Stimulated activated memory B cell treated with anti-CD40 and anti-IgM and Interleukin-4, amounts not matched to agents 10 μg/mL and 1 μg/mL and 100 μg/mL, for 72 hours (primary cell): ENCODE data around the gene TGM2.

Experiments
- ATAC-seq: fragments of 150-1000 bp; cut with Tn5 transposase; 2 replicates; pipeline ENCODE4 v1.10.0; 2021
- H3K27ac Mint-ChIP-seq: one replicate; pipeline ENCODE4 v1.8.0; 2022; ENCODE audit warnings: mild to moderate bottlenecking, mixed read lengths
- H3K27me3 Mint-ChIP-seq: one replicate; pipeline ENCODE4 v1.8.0; 2022; ENCODE audit warnings: mixed read lengths
- H3K36me3 Mint-ChIP-seq: one replicate; pipeline ENCODE4 v1.8.0; 2022; ENCODE audit warnings: mixed read lengths
- H3K4me1 Mint-ChIP-seq: one replicate; pipeline ENCODE4 v1.8.0; 2022; ENCODE audit warnings: mixed read lengths
- H3K4me3 Mint-ChIP-seq: one replicate; pipeline ENCODE4 v1.8.0; 2022; ENCODE audit warnings: mild to moderate bottlenecking, moderate library complexity, mixed read lengths
- H3K9me3 Mint-ChIP-seq: one replicate; pipeline ENCODE4 v1.8.0; 2022; ENCODE audit warnings: mixed read lengths

The TGM2 gene

DNA sequence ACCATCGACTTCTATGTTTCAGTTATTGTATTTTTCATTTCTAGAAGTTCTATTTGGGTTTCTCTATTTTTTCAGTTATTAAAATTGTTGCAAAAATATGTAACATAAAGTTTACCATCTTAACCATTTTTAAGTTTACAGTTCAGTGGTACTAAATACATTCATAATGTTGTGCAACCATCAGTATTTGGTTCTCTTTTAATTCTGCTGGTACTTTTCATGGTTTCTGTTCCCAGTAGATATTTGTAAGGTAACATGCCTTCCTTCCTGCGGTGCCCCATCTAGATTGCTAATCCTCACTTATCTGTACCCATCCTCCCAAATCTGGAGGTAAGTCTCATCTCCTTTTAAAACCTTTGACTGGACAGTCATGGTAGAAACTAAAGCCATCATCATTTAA is 47.9 kb downstream of the TGM2 start:
- Mint-ChIP-seq H3K36me3 (no peaks in the 10 kb centered on the region), H3K27me3 (no peaks in the 10 kb centered on the region), H3K4me3 (no peak overlapping the region), H3K4me1 (peaks cover 25% of the 10 kb centered on the region), H3K9me3 (no peaks in the 10 kb centered on the region), H3K27ac (peak overlapping the region; percentile 17)
- ATAC-seq = no peak

- Mint-ChIP-seq H3K4me1 (peaks cover 31% of the 10 kb centered on the region), H3K9me3 (no peaks in the 10 kb centered on the region), H3K4me3 (no peak overlapping the region), H3K36me3 (no peaks in the 10 kb centered on the region), H3K27ac (peak overlapping the region; percentile 17), H3K27me3 (no peaks in the 10 kb centered on the region)
- no peak for ATAC-seq
Measured at GRCh38 chr20:38116409-38117165, 48.5 kb downstream of the TGM2 start.

DNA sequence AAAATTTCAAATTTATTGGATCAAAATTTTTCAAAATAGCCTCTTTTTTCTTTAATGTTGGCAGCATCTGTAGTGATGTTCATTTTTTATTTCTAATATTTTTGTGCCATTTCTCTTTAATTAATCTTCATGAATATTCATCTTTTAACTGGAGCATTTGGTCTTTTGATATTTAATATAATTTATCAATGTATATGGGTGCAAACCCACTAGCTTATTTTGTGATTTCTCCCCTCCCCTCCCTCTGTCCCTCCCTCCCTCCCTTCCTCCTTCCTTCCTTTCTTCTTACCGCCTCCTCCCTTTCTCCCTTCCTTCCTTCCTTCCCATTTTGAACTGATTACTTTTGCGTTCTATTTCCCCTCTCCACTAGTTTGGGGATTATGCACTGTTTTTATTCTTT is 49.2 kb downstream of the TGM2 start:
- H3K27me3 Mint-ChIP-seq = no peaks in the 10 kb centered on the region
- no peaks in the 10 kb centered on the region for H3K36me3 Mint-ChIP-seq
- peak overlapping the region; percentile 17 for H3K27ac Mint-ChIP-seq
- no peak overlapping the region for H3K4me3 Mint-ChIP-seq
- no peak for ATAC-seq
- H3K9me3 Mint-ChIP-seq = no peaks in the 10 kb centered on the region
- peaks cover 31% of the 10 kb centered on the region for H3K4me1 Mint-ChIP-seq

DNA sequence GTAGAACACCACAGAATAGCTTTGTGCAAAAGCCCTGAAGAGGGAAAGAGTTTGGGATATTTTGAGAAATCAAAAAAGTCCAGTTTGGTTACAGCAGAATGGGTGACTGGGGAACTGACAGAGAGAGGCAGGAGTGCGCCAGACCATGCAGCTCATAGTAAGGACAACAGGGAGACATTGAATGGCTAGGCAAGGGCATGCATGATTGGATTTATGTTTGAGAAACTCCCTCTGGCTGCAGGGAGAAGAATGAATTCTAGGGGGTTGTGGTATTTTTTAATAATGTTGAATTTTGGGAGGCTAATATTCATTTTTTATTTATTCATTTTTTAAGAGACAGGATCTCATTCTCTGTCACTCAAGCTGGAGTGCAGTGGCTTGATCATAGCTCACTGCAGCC is 49.9 kb downstream of the TGM2 start:
- Mint-ChIP-seq H3K27ac (no peak overlapping the region), H3K4me1 (peaks cover 31% of the 10 kb centered on the region), H3K9me3 (no peaks in the 10 kb centered on the region), H3K36me3 (no peaks in the 10 kb centered on the region), H3K27me3 (no peaks in the 10 kb centered on the region), H3K4me3 (no peak overlapping the region)
- no peak for ATAC-seq

- no peak overlapping the region for H3K27ac Mint-ChIP-seq
- no peak for ATAC-seq
- H3K9me3 Mint-ChIP-seq = no peaks in the 10 kb centered on the region
Measured at GRCh38 chr20:38114353-38114791, 50.7 kb downstream of the TGM2 start.

DNA sequence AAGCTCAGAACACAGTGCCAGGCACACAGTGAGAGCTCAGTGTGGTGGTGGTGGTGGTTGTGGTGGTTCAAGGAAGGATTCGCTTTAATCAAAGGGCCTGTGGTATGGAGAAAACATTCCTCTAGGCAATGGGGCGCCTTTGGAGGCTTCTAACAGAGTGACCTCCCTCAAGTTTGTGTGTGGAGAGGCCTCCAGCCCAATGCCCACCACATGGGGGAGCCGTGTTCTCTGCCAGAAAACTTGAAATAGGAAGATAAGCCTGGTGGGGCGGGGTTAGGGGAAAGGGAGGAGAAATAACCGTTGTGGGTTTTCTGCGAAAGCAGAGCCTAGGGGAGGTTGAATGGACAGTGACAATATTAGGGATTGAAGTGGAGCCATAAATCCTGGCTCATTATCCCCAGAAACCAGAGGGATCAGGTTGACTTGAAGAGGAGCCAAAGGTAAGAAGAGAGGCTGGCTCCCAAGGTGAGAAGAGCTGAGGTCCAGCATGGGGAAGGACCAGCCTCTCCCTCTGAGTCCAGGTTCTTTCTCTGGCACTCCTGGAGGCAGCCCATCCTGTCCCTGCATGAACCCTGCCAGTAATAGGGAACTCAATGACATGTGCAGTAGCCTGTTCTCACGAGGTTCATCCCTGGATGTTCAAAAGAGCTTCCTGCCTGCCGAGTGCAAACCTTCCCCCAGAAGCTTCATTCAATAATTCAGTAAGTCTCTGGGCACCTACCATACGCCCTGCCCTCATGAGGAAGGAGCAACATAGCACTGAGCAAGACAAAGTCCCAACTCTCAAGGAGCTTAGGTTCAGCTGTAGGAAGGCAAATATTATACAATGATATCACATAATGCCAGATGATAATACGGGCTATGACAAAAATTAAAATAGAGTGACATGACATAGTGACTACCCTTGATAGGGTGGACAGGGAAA is 51.4 kb downstream of the TGM2 start:
- Mint-ChIP-seq H3K36me3 (no peaks in the 10 kb centered on the region), H3K9me3 (no peaks in the 10 kb centered on the region), H3K27ac (peak overlapping the region; percentile 10), H3K27me3 (no peaks in the 10 kb centered on the region), H3K4me3 (no peak overlapping the region), H3K4me1 (peaks cover 31% of the 10 kb centered on the region)
- no peak for ATAC-seq

More at GRCh38 chr20:38114353-38114791, 50.7 kb downstream of the TGM2 start:
- H3K4me1 Mint-ChIP-seq = peaks cover 31% of the 10 kb centered on the region
- H3K4me3 Mint-ChIP-seq = no peak overlapping the region
- H3K36me3 Mint-ChIP-seq = no peaks in the 10 kb centered on the region
- H3K27me3 Mint-ChIP-seq = no peaks in the 10 kb centered on the region

- H3K36me3 Mint-ChIP-seq = no peaks in the 10 kb centered on the region
Measured at GRCh38 chr20:38112930-38113294, 52.2 kb downstream of the TGM2 start.

GRCh38 chr20:38112261-38112929 is 52.7 kb downstream of the TGM2 start:
- ATAC-seq = no peak
- Mint-ChIP-seq H3K27me3 (no peaks in the 10 kb centered on the region), H3K9me3 (no peaks in the 10 kb centered on the region), H3K4me1 (peaks cover 29% of the 10 kb centered on the region), H3K27ac (peak overlapping the region; percentile 42), H3K4me3 (no peak overlapping the region), H3K36me3 (no peaks in the 10 kb centered on the region)

More at GRCh38 chr20:38112930-38113294, 52.2 kb downstream of the TGM2 start:
- no peak for ATAC-seq
- Mint-ChIP-seq H3K9me3 (no peaks in the 10 kb centered on the region), H3K4me1 (peaks cover 31% of the 10 kb centered on the region), H3K27me3 (no peaks in the 10 kb centered on the region), H3K4me3 (no peak overlapping the region), H3K27ac (peak overlapping the region; percentile 10)

GRCh38 chr20:38111366-38112232 is 53.5 kb downstream of the TGM2 start:
- peak overlapping the region; percentile 42 for H3K27ac Mint-ChIP-seq
- no peak for ATAC-seq
- no peaks in the 10 kb centered on the region for H3K36me3 Mint-ChIP-seq
- no peaks in the 10 kb centered on the region for H3K9me3 Mint-ChIP-seq
- no peaks in the 10 kb centered on the region for H3K27me3 Mint-ChIP-seq
- H3K4me3 Mint-ChIP-seq = no peak overlapping the region
- H3K4me1 Mint-ChIP-seq = peaks cover 21% of the 10 kb centered on the region

DNA sequence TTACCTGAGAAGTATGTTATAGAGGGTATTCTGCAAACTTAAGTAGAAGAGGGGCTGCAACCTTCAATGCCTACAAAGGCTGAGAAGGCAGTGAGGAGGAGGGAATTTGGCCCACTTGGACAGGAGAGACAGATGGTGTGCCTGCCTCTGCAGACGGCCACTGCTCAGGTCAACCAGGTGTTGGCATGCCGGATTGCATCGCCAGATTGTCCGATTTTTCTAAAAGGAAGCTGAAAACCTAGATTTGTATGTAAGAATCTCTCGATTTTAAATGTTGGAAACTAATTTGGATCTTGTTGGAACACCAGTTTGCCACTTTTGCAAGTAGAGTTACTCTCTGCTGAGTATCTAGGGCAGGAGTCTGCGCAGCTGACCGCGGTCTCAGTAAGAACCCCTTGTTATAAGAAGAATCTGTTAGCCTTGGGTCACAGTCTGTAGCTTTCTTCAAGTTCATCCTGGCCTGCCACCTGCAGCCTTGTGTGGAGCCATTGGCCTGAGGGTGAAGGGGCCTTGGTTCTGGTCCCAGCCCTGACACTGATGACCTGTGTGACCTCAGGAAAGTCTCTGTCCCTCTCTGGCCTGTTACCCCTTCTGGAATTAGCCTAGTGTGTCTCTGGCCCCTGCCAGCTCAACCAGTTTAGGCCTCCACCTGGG is 54.4 kb downstream of the TGM2 start:
- no peak overlapping the region for H3K27ac Mint-ChIP-seq
- no peaks in the 10 kb centered on the region for H3K27me3 Mint-ChIP-seq
- ATAC-seq = no peak
- no peak overlapping the region for H3K4me3 Mint-ChIP-seq
- H3K4me1 Mint-ChIP-seq = peaks cover 21% of the 10 kb centered on the region
- no peaks in the 10 kb centered on the region for H3K9me3 Mint-ChIP-seq
- no peaks in the 10 kb centered on the region for H3K36me3 Mint-ChIP-seq

DNA sequence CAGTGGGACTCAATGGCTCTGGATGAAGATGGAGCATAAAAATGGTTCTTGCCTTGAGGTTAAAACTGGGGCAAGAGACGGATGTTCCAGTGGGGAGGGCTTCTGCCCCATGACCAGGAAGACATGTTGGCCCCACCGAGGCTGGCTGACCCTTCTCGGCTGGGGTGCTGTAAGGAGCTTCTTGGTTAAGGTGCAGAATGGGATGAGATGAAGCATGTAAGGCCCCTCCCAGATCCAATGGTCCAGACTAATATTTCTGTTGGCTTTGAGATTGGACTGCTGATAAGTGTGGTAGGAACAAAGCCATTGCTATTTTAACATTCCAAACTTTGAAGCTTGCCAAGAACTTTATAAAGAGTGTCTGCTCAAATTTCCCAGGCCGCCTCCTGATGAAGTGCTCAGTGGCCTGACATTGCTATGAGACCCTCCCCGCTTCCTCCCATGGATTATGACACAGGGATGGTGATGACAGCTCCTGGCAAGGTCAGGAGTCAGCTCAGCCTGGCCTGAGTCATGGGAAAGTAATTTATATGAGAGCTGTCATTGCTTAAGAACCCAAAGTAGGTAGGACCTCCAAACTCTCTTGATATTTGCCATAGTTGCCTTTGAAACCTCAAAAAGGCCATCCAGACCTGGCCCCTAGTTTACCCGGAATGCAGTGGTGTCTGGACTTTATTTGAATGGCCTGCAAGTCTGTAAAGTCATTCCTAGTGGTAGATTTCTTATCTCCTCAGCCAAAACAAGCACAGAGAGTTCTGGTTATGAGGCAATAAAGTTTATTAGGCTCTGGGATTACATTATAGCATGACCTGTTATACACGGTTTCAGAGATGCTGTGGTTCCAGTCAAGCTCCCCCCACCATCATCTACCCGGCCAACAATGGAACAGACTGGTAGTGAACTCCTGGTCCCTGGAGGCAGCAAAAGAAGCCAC is 55.2 kb downstream of the TGM2 start:
- H3K4me1 Mint-ChIP-seq = peaks cover 15% of the 10 kb centered on the region
- no peaks in the 10 kb centered on the region for H3K27me3 Mint-ChIP-seq
- no peak overlapping the region for H3K4me3 Mint-ChIP-seq
- no peak for ATAC-seq
- H3K36me3 Mint-ChIP-seq = no peaks in the 10 kb centered on the region
- no peaks in the 10 kb centered on the region for H3K9me3 Mint-ChIP-seq
- peak overlapping the region; percentile 15 for H3K27ac Mint-ChIP-seq

GRCh38 chr20:38108986-38109541 is 56.0 kb downstream of the TGM2 start:
- H3K4me3 Mint-ChIP-seq = no peak overlapping the region
- H3K9me3 Mint-ChIP-seq = no peaks in the 10 kb centered on the region
- no peak for ATAC-seq
- no peaks in the 10 kb centered on the region for H3K36me3 Mint-ChIP-seq
- peak overlapping the region; percentile 15 for H3K27ac Mint-ChIP-seq
- peaks cover 15% of the 10 kb centered on the region for H3K4me1 Mint-ChIP-seq
- no peaks in the 10 kb centered on the region for H3K27me3 Mint-ChIP-seq

GRCh38 chr20:38108438-38108985 is 56.6 kb downstream of the TGM2 start:
- no peak for ATAC-seq
- no peaks in the 10 kb centered on the region for H3K36me3 Mint-ChIP-seq
- no peaks in the 10 kb centered on the region for H3K27me3 Mint-ChIP-seq
- H3K27ac Mint-ChIP-seq = peak overlapping the region; percentile 15
- H3K4me1 Mint-ChIP-seq = peaks cover 9% of the 10 kb centered on the region
- no peaks in the 10 kb centered on the region for H3K9me3 Mint-ChIP-seq
- no peak overlapping the region for H3K4me3 Mint-ChIP-seq
